ENCODE results near the gene UBA3. TPM values are rescaled to one million over a fixed set of nuclear protein-coding genes. Genes with fewer than 3 reads are reported as not detected.

UBA3 gene
- total RNA-seq, 1 donor from 2014 or later, result 75.6 TPM

GRCh38 chr3:69016901-69017300 lies 63.3 kb downstream of the UBA3 start:
- TF ChIP-seq CTCF (conservative IDR thresholded peaks at IDR 0.05), result no peak
- DNase-seq (ENCODE audit: low read depth, low spot score), result no peak
- Mint-ChIP-seq H3K4me3 (peak overlapping the region; percentile 1), H3K9me3 (no peaks in the 10 kb centered on the region), H3K4me1 (peaks cover 20% of the 10 kb centered on the region), H3K27me3 (ENCODE audit: low read depth) (no peaks in the 10 kb centered on the region), H3K27ac (ENCODE audit: unreplicated experiment) (no peak overlapping the region), H3K36me3 (ENCODE audit: low read depth) (no peaks in the 10 kb centered on the region)

GRCh38 chr3:69016102-69016501 lies 64.1 kb downstream of the UBA3 start:
- DNase-seq (ENCODE audit: low read depth, low spot score), result no peak
- Mint-ChIP-seq H3K36me3 (ENCODE audit: low read depth) (no peaks in the 10 kb centered on the region), H3K9me3 (no peaks in the 10 kb centered on the region), H3K4me3 (no peak overlapping the region), H3K27me3 (ENCODE audit: low read depth) (no peaks in the 10 kb centered on the region), H3K4me1 (peaks cover 25% of the 10 kb centered on the region), H3K27ac (ENCODE audit: unreplicated experiment) (no peak overlapping the region)
- no peak for TF ChIP-seq CTCF (conservative IDR thresholded peaks at IDR 0.05)

- no peak for DNase-seq (ENCODE audit: low read depth, low spot score)
- Mint-ChIP-seq H3K27ac (ENCODE audit: unreplicated experiment) (no peak overlapping the region), H3K9me3 (no peaks in the 10 kb centered on the region), H3K4me1 (peaks cover 45% of the 10 kb centered on the region), H3K36me3 (ENCODE audit: low read depth) (no peaks in the 10 kb centered on the region), H3K4me3 (peak overlapping the region; percentile 65), H3K27me3 (ENCODE audit: low read depth) (no peaks in the 10 kb centered on the region)
- TF ChIP-seq CTCF (conservative IDR thresholded peaks at IDR 0.05), result no peak
Measured at GRCh38 chr3:69014022-69014580, 66.1 kb downstream of the UBA3 start.

- Mint-ChIP-seq H3K9me3 (no peaks in the 10 kb centered on the region), H3K27ac (ENCODE audit: unreplicated experiment) (no peak within 1 kb of the TSS), H3K4me1 (peaks cover 52% of the 10 kb centered on the region), H3K4me3 (peak within 1 kb of the TSS; percentile 89), H3K36me3 (ENCODE audit: low read depth) (no peaks in the 10 kb centered on the region), H3K27me3 (ENCODE audit: low read depth) (no peaks in the 10 kb centered on the region)
- DNase-seq (ENCODE audit: low read depth, low spot score), result peak; percentile 81
- TF ChIP-seq CTCF (conservative IDR thresholded peaks at IDR 0.05), result peak; percentile 69
Measured at GRCh38 chr3:69013253-69014021, 66.7 kb downstream of the UBA3 start, which contains the start of gene EOGT. Gene EOGT, minus strand, starts transcription at chr3:69013684. Its CDS starts 3,838 bp downstream, at chr3:69009846.

- Mint-ChIP-seq H3K4me3 (peak overlapping the region; percentile 89), H3K4me1 (peaks cover 57% of the 10 kb centered on the region), H3K9me3 (no peaks in the 10 kb centered on the region), H3K27me3 (ENCODE audit: low read depth) (no peaks in the 10 kb centered on the region), H3K27ac (ENCODE audit: unreplicated experiment) (no peak overlapping the region), H3K36me3 (ENCODE audit: low read depth) (peaks cover 3% of the 10 kb centered on the region)
- peak; percentile 44 for DNase-seq (ENCODE audit: low read depth, low spot score)
- TF ChIP-seq CTCF (conservative IDR thresholded peaks at IDR 0.05), result no peak
Measured at GRCh38 chr3:69012800-69013252, 67.3 kb downstream of the UBA3 start.

All from neural crest cell (in vitro differentiated cells).